Measurements from ENCODE around the gene FOXD4.
"Not testable (repeated sequence)": the region's sequence is repeated elsewhere in the genome, so short reads cannot be mapped to it uniquely, and the experiment has no call there.

The FOXD4 gene

GRCh38 chr9:117995-118467 lies at the start of gene FOXD4:
TSS of gene FOXD4 (minus strand) at chr9:118417. CDS start at chr9:118119, 298 bp downstream.
- DNase-seq (ENCODE audit: low read depth in 3 of 3) = not testable (repeated sequence)

DNA sequence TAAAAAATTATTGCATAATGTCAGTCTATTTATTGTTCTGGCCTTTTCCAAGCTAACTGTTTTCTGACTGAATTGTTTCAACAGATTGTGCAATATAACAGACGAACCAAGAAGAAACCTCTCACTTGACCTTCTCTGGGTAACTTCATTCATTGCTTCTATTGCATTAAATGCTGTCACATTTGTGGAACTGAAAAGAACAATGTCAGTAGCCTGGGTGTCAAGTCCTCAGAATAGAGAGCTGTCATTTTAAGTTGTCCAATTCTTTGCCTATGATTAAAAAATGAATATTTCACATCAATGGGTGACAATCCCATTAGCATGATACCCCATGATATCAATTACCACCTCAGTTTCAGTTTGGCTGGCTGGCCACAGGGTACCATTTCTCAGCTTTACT lies 41.7 kb upstream of the FOXD4 start:
- not testable (repeated sequence) for DNase-seq (ENCODE audit: low read depth in 3 of 3)

DNA sequence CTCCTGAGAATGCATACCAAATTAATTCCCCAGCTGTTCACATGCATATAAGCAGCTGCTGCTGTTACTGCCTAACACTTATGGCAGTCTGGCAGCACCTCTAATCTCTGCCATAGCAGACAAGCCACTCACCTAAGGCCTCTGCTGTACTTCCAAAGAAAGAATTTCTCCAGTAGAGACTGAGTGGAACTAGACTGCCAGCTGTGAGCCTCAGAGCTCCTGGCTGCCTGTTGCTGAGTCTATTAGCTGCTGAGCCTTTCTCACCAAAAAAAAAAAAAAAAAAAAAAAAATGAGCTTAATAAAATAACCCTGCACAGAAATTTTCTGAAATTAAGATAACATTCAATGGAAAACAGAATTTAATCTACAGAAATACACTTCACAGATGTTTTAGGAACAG lies 33.0 kb upstream of the FOXD4 start:
- DNase-seq (ENCODE audit: low read depth in 3 of 3) = not testable (repeated sequence)

GRCh38 chr9:139880-140279 lies 21.7 kb upstream of the FOXD4 start:
- DNase-seq (ENCODE audit: low read depth in 3 of 3) = not testable (repeated sequence)

GRCh38 chr9:117144-117994 lies 848 bp downstream of the FOXD4 start:
- not testable (repeated sequence) for DNase-seq (ENCODE audit: low read depth in 3 of 3)

DNA sequence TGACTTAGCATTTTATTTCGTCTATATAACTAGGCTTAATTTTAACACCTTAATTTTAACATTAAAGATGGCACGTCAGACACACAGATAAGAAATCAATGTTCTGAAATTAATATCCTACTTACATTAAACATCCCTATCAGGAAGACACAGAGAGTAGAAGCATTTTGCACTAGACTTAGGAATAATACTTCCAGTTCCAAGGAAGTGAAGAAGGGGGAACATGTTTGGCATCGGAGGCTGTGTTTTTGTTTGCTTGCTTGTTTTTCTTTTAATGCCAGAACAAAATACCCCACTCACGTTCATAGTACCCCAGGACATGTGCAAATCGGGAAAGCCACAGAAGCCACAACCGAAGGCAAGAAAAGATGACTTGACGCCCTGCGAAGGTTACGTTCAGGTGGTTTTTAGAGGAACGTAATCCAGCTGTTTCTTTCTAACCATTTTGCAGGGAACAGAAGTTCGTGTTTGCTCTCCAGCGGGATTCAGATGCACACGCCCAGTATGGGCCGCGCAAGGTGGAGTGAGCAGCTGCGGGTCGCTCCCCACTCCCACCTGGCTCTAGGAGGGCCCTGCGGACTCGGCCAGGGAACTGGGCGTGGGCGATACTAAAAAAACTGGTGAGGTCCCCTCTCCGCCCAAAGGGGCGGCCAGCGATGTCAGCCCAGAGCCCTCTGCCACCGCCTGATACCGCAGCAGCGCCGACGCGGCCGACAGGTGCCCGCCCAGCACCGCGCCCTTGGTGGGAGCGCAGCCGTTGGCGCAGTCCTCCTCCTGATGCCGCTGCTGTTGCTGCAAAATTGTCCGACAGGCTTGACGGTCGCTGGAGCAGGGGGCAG lies 1.8 kb downstream of the FOXD4 start:
- not testable (repeated sequence) for DNase-seq (ENCODE audit: low read depth in 3 of 3)

DNA sequence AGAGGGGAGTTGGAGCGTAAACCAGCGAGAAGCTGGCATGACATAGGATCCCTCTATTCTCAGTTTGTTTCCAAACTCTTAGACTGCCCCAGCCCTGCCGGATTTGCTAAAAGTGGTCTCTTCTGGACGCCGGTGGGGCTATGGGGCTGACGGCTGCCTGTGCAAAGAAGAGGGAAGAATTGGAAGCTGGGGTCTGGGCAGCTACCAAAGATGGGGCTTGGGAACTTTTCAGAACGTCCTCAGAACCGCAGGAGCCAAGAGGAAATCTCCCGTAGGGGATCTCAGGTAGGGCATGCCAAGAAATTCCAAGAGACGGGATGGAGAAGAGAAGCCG lies 3.1 kb downstream of the FOXD4 start:
- not testable (repeated sequence) for DNase-seq (ENCODE audit: low read depth in 3 of 3)

GRCh38 chr9:114267-115117 lies 3.7 kb downstream of the FOXD4 start:
- DNase-seq (ENCODE audit: low read depth in 3 of 3) = not testable (repeated sequence)

DNA sequence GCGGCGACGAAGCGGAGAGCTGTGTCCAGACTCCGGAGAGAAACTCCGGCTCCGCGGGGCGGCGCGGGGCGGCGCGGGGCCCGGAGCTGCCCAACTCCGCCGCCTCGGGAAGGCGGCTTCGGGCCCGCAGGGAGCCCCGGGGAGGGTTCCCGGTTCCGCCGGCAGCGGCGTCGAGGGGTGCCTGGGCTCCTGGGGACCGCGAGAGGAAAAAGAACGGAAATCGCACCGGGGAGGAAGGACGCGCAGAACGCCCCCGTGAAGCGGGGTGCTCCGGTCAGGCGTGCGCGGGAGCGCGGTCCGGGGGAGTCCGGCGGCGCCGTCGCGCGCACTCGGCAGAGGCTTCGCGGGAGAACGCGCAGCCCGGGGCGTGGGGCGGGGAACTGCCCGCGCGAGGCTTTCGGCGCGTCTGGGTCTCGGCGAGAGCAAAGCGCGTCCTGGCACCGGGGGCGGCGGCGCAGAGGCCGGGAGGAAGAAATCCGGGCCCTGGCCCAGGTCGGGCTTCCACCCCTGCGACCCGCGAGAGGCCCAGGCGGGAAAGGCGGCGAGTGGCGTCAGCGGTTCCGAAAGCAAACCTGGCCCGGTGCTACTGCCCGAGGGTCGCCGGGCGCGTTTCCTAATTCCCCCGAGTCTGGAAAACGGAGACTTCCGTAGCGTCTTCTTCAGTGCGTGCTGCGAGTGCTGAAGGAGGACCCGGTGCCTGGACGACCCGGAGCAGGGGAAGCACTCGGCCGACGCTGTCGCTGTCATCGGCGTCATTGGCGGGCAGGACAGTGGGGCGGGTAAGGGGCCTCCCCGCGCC lies 4.5 kb downstream of the FOXD4 start:
- DNase-seq (ENCODE audit: low read depth in 3 of 3) = not testable (repeated sequence)

GRCh38 chr9:112589-113467 lies 5.4 kb downstream of the FOXD4 start:
- DNase-seq (ENCODE audit: low read depth in 3 of 3) = not testable (repeated sequence)

DNA sequence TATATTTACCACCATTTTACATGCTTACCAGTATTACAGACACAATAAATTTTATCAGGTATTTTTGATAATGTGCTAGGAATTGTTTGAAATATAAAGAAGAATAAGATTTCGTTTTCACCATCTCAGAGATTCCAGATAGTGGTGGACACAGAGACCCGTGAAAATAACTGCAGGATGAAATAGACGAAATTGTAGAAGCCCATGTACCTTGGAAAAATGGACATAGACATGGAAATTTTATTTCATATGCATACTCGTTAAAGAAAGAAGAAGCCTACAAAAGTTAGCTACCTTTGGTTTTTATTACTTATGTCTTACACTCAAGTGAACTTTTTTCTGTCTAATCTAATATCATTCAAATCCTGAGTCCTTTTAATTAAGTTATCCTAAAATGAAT lies 7.5 kb downstream of the FOXD4 start:
- DNase-seq (ENCODE audit: low read depth in 3 of 3) = not testable (repeated sequence)

- not testable (repeated sequence) for DNase-seq (ENCODE audit: low read depth in 3 of 3)
These were observed 8.7 kb downstream of the FOXD4 start for GRCh38 chr9:109540-109939.

- not testable (repeated sequence) for DNase-seq (ENCODE audit: low read depth in 3 of 3)
These were observed 9.3 kb downstream of the FOXD4 start for GRCh38 chr9:108742-109495.

DNA sequence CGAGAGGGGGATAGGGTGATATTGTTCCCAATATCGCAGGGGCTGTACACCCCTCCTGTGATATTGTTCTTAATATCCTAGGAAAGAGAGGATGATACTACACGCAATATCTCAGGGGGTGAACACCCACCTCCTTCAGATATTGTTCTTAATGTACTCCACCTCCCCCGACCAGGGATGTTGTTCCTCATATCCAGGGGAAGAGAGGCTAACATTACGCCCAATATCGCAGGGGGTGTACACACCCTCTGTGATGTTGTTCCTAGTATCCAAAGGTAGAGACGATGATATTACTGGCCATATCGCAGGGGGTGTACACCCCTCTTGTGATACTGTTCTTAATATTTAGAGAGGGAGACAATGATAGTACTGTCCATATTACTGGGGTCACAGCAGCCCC lies 12.2 kb downstream of the FOXD4 start:
- DNase-seq (ENCODE audit: low read depth in 3 of 3) = not testable (repeated sequence)

DNA sequence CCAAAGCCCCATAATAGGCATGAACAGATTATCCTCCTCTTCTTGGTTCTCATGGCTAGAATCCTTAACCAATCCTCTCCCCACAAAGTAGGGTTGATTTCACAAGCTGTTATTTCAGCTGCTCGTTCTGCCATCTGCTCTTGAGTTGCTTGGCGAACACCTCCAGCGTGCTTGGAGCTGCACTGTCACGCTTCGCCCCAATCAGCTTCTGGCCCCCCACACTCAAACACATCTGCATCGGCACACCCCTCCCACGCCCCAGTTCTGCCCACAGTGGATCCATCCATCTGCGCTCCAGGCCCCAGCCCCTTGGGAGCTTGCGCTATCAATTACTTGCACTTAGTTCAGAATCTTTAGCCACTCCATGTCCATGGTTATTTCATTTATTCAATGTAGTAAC lies 17.8 kb downstream of the FOXD4 start:
- not testable (repeated sequence) for DNase-seq (ENCODE audit: low read depth in 3 of 3)

- not testable (repeated sequence) for DNase-seq (ENCODE audit: low read depth in 3 of 3)
These were observed 18.4 kb downstream of the FOXD4 start for GRCh38 chr9:99867-100266.

- not testable (repeated sequence) for DNase-seq (ENCODE audit: low read depth in 3 of 3)
These were observed 19.4 kb downstream of the FOXD4 start for GRCh38 chr9:98775-99174.

GRCh38 chr9:94992-95391 lies 23.2 kb downstream of the FOXD4 start:
- DNase-seq (ENCODE audit: low read depth in 3 of 3) = not testable (repeated sequence)

- DNase-seq (ENCODE audit: low read depth in 3 of 3) = not testable (repeated sequence)
These were observed 23.9 kb downstream of the FOXD4 start for GRCh38 chr9:94323-94722.

Measured in stimulated activated CD4-positive, alpha-beta T cell treated with anti-CD3 and anti-CD28 coated beads, TNF-alpha, amount 100 ng/mL, for 48 hours (primary cell).